B cell (primary cell): ENCODE data around the gene TANC2. TPM values are rescaled to one million over a fixed set of nuclear protein-coding genes. Genes with fewer than 3 reads are reported as not detected.

Experiments
- ATAC-seq: fragments of 200-7000 bp; cut with Tn5 transposase; one replicate; pipeline ENCODE4 v1.10.0; 2021; ENCODE audit warnings: low read depth, mild to moderate bottlenecking, moderate number of reproducible peaks, moderate library complexity
- CTCF ChIA-PET: fragments of 350-600 bp; sonication (Branson Sonifier 250); formaldehyde crosslinking; loops from one replicate; lab custom pipeline; 2021; ENCODE audit warnings: antibody characterized with exemption, inconsistent platforms; lab: Charles Lee
- POLR2A ChIA-PET: fragments of 350-600 bp; sonication (Branson Sonifier 250); formaldehyde crosslinking; loops from one replicate; lab custom pipeline; 2021; ENCODE audit warnings: antibody characterized with exemption; lab: Charles Lee
- DNase-seq: peaks from one replicate; pipeline ENCODE4 v3.0.0; 2013
- H2AFZ ChIP-seq: 2 replicates; pipeline ENCODE4 v1.6.1; 2012; ENCODE audit warnings: mild to moderate bottlenecking, low read depth, low read length; ENCODE audit not compliant: insufficient read depth, poor library complexity, severe bottlenecking
- H3K27ac ChIP-seq, 2 donors: 1 replicate in 1 of 2; 2 replicates in 1 of 2; pipeline ENCODE4 v1.5.1; 2012 to 2013; ENCODE audit warnings: low read length in 2 of 2, mild to moderate bottlenecking in 2 of 2, moderate library complexity in 1 of 2
- H3K27me3 ChIP-seq, 4 experiments: fragments of 200-600 bp in 1 of 4; sonication (generic) in 1 of 4; replicated peaks in 1 of 4; 1 replicate in 2 of 4; 2 replicates in 2 of 4; pipeline versions ENCODE4 v1.6.1 to v1.7.0; 2013 to 2016; ENCODE audit warnings: low read length in 3 of 4, mild to moderate bottlenecking in 2 of 4, mixed read lengths in 1 of 4, moderate library complexity in 1 of 4; ENCODE audit not compliant: insufficient read depth in 4 of 4, control insufficient read depth in 3 of 4; ENCODE audit errors: control extremely low read depth in 1 of 4
- H3K36me3 ChIP-seq, 2 experiments: replicated peaks in 1 of 2; 1 replicate in 1 of 2; 2 replicates in 1 of 2; pipeline versions ENCODE4 v1.6.1 to v1.7.1; 2013; ENCODE audit warnings: low read length in 1 of 2; ENCODE audit not compliant: insufficient read depth in 2 of 2, control insufficient read depth in 1 of 2; ENCODE audit errors: control extremely low read depth in 1 of 2, extremely low read depth in 1 of 2
- H3K4me1 ChIP-seq, 2 donors: fragments of 200-600 bp in 1 of 2; sonication (generic) in 1 of 2; 1 replicate in 1 of 2; 2 replicates in 1 of 2; pipeline versions ENCODE4 v1.5.1 to v1.6.1; 2013 to 2017; ENCODE audit warnings: low read length in 2 of 2; ENCODE audit not compliant: control insufficient read depth in 2 of 2, insufficient read depth in 2 of 2
- H3K4me2 ChIP-seq: replicated peaks from 2 replicates; pipeline ENCODE3; 2012; ENCODE audit warnings: mild to moderate bottlenecking, low read depth, low read length; ENCODE audit not compliant: poor library complexity, severe bottlenecking
- H3K4me3 ChIP-seq, 5 experiments: fragments of 200-600 bp in 1 of 5; sonication (generic) in 1 of 5; 1 replicate in 3 of 5; 2 replicates in 2 of 5; pipeline versions ENCODE4 v1.5.1 to v1.7.0; 2011 to 2016; ENCODE audit warnings: low read length in 4 of 5, mild to moderate bottlenecking in 4 of 5, low read depth in 2 of 5, control low read depth in 1 of 5, moderate library complexity in 1 of 5; ENCODE audit not compliant: insufficient read depth in 1 of 5; ENCODE audit errors: control extremely low read depth in 1 of 5, extremely low read depth in 1 of 5
- H3K79me2 ChIP-seq: fragments of 200-600 bp; sonication (generic); one replicate; pipeline ENCODE4 v1.6.0; 2016; ENCODE audit warnings: low read length; ENCODE audit not compliant: control insufficient read depth, insufficient read depth
- H3K9ac ChIP-seq: fragments of 200-600 bp; sonication (generic); 2 replicates; pipeline ENCODE4 v1.6.1; 2017; ENCODE audit warnings: mild to moderate bottlenecking, low read length, moderate library complexity
- H3K9me3 ChIP-seq, 3 donors: one replicate each; pipeline versions ENCODE4 v1.6.1 to v1.7.1; 2013; ENCODE audit warnings: low read length in 2 of 3; ENCODE audit not compliant: control insufficient read depth in 2 of 3, insufficient read depth in 1 of 3; ENCODE audit errors: control extremely low read depth in 1 of 3
- H4K20me1 ChIP-seq: 2 replicates; pipeline ENCODE4 v1.6.0; 2012; ENCODE audit warnings: mild to moderate bottlenecking, low read length; ENCODE audit not compliant: insufficient read depth, control insufficient read depth, poor library complexity, severe bottlenecking
- H3K27ac Mint-ChIP-seq: one replicate; pipeline ENCODE4 v1.8.0; 2021; ENCODE audit warnings: mixed read lengths
- H3K27me3 Mint-ChIP-seq: one replicate; pipeline ENCODE4 v1.8.0; 2021; ENCODE audit warnings: mixed read lengths
- H3K4me1 Mint-ChIP-seq: one replicate; pipeline ENCODE4 v1.8.0; 2021; ENCODE audit warnings: mixed read lengths
- H3K4me3 Mint-ChIP-seq: one replicate; pipeline ENCODE4 v1.8.0; 2021; ENCODE audit warnings: mixed read lengths
- H3K9me3 Mint-ChIP-seq: one replicate; pipeline ENCODE4 v1.8.0; 2022; ENCODE audit warnings: mixed read lengths; ENCODE audit not compliant: insufficient read depth
- CTCF ChIP-seq: fragments of 200-600 bp; IDR thresholded peaks from one replicate; pipeline ENCODE4 v1.8.0; 2022; ENCODE audit warnings: antibody characterized with exemption, mild to moderate bottlenecking
- EZH2 ChIP-seq: IDR thresholded peaks from 2 replicates; pipeline ENCODE4 v1.6.1; 2012; ENCODE audit warnings: borderline replicate concordance, low read depth, mild to moderate bottlenecking, moderate library complexity, low read length; ENCODE audit not compliant: insufficient read depth, poor library complexity, severe bottlenecking
- WGBS: methylation state at CpG from one replicate; pipeline ENCODE4 v1.1.5; 2013; ENCODE audit warnings: missing lambda C conversion rate; ENCODE audit not compliant: insufficient coverage; 5-methylcytosine and 5-hydroxymethylcytosine counted together
- intact Hi-C: fragments of 100-400 bp; cut with micrococcal nuclease; formaldehyde crosslinking; loops from one replicate; pipeline ENCODE4 v1.10.0; 2022
- polyA plus RNA-seq: library from polyadenylated mRNA; depleted of rRNA; stranded (reverse); fragments of >200 nt; gene quantifications from 2 replicates; pipeline ENCODE4 v1.2.3, GENCODE V29; 2012
- total RNA-seq, 2 donors: library from RNA; stranded (reverse); fragments of 120-200 nt in 1 of 2; gene quantifications; 1 replicate in 1 of 2; 2 replicates in 1 of 2; pipeline versions ENCODE4 v1.2.3 to v1.2.4, GENCODE V29; 2013 to 2022

The TANC2 gene
- total and polyA plus RNA-seq, 2 donors (not counting 1 experiment from before 2014, with no cell fraction given) = 4.6 to 20.4 TPM

GRCh38 chr17:62970610-62971009 lies 4.6 kb downstream of the TANC2 start:
- Histone ChIP-seq H3K27me3 (no peaks in the 10 kb centered on the region), H3K4me3 (no peak overlapping the region), H4K20me1 (no peaks in the 10 kb centered on the region), H3K9ac (no peak overlapping the region), H3K9me3 (no peaks in the 10 kb centered on the region), H3K4me2 (no peak overlapping the region), H3K79me2 (peaks cover 16% of the 10 kb centered on the region), H2AFZ (no peak overlapping the region), H3K4me1 (peaks cover 15 to 16% of the 10 kb centered on the region in 2 donors), H3K27ac (no peak overlapping the region), H3K36me3 (no peaks in the 10 kb centered on the region)
- Mint-ChIP-seq H3K27ac (no peak overlapping the region), H3K9me3 (no peaks in the 10 kb centered on the region), H3K4me3 (no peak overlapping the region), H3K4me1 (peaks cover 17% of the 10 kb centered on the region), H3K27me3 (no peaks in the 10 kb centered on the region)
- intact Hi-C loops = no loop called here
- CTCF ChIA-PET = interaction anchor here (0.6 to 1.2 kb wide), 3 partner anchors 14 to 455 kb away, joined by 3 read pairs; no protein-coding TSS in a partner anchor
- POLR2A ChIA-PET = no interaction called here
- no peak for TF ChIP-seq CTCF
- TF ChIP-seq EZH2 = no peak
- ATAC-seq (no peak), DNase-seq (no peak)

GRCh38 chr17:62971853-62972252 lies 5.8 kb downstream of the TANC2 start:
- DNase-seq (no peak), ATAC-seq (no peak)
- Histone ChIP-seq H3K9ac (no peak overlapping the region), H3K27ac (no peak overlapping the region), H3K4me2 (no peak overlapping the region), H4K20me1 (no peaks in the 10 kb centered on the region), H2AFZ (no peak overlapping the region), H3K79me2 (peaks cover 18% of the 10 kb centered on the region), H3K4me3 (no peak overlapping the region), H3K36me3 (no peaks in the 10 kb centered on the region), H3K9me3 (peaks cover 0 to 2% (median 0%) of the 10 kb centered on the region in 3 donors), H3K27me3 (no peaks in the 10 kb centered on the region), H3K4me1 (peaks cover 11 to 12% of the 10 kb centered on the region in 2 donors)
- intact Hi-C loops = no loop called here
- H3K4me3 Mint-ChIP-seq = no peak overlapping the region
- ChIA-PET POLR2A (no interaction called here), CTCF (no interaction called here)
- no peak for TF ChIP-seq CTCF
- TF ChIP-seq EZH2 = no peak
- peaks cover 13% of the 10 kb centered on the region for H3K4me1 Mint-ChIP-seq
- WGBS = no CpG with 5 or more reads among the region's 4 CpGs
- peaks cover 2% of the 10 kb centered on the region for H3K9me3 Mint-ChIP-seq
- no peaks in the 10 kb centered on the region for H3K27me3 Mint-ChIP-seq
- H3K27ac Mint-ChIP-seq = no peak overlapping the region
